Measurements from ENCODE around the gene PARD3.
"Not testable (repeated sequence)": the region's sequence is repeated elsewhere in the genome, so short reads cannot be mapped to it uniquely, and the experiment has no call there.

Gene PARD3

GRCh38 chr10:34797155-34797554 is 17.9 kb downstream of the PARD3 start:
- DNase-seq (ENCODE audit: low spot score), result no peak

- DNase-seq (ENCODE audit: low spot score), result no peak
Measured at GRCh38 chr10:34796133-34796532, 19.0 kb downstream of the PARD3 start.

GRCh38 chr10:34795334-34795733 is 19.8 kb downstream of the PARD3 start:
- no peak for DNase-seq (ENCODE audit: low spot score)

- DNase-seq (ENCODE audit: low spot score), result no peak
Measured at GRCh38 chr10:34794835-34795234, 20.3 kb downstream of the PARD3 start.

GRCh38 chr10:34793581-34793980 is 21.5 kb downstream of the PARD3 start:
- not testable (repeated sequence) for DNase-seq (ENCODE audit: low spot score)

- DNase-seq (ENCODE audit: low spot score), result no peak
Measured at GRCh38 chr10:34792881-34793280, 22.2 kb downstream of the PARD3 start.

- DNase-seq (ENCODE audit: low spot score), result no peak
Measured at GRCh38 chr10:34791947-34792346, 23.1 kb downstream of the PARD3 start.

- no peak for DNase-seq (ENCODE audit: low spot score)
Measured at GRCh38 chr10:34791228-34791627, 23.9 kb downstream of the PARD3 start.

- no peak for DNase-seq (ENCODE audit: low spot score)
Measured at GRCh38 chr10:34789966-34790506, 25.1 kb downstream of the PARD3 start.

GRCh38 chr10:34786464-34786863 is 28.6 kb downstream of the PARD3 start:
- no peak for DNase-seq (ENCODE audit: low spot score)

- DNase-seq (ENCODE audit: low spot score), result no peak
Measured at GRCh38 chr10:34781711-34782110, 33.4 kb downstream of the PARD3 start.

GRCh38 chr10:34780818-34781380 is 34.2 kb downstream of the PARD3 start:
- DNase-seq (ENCODE audit: low spot score), result no peak

GRCh38 chr10:34778237-34778636 is 36.9 kb downstream of the PARD3 start:
- DNase-seq (ENCODE audit: low spot score), result no peak

- DNase-seq (ENCODE audit: low spot score), result no peak
Measured at GRCh38 chr10:34776090-34776690, 38.9 kb downstream of the PARD3 start.

GRCh38 chr10:34775044-34775637 is 40.0 kb downstream of the PARD3 start:
- DNase-seq (ENCODE audit: low spot score), result no peak

GRCh38 chr10:34773636-34774630 is 41.2 kb downstream of the PARD3 start:
- DNase-seq (ENCODE audit: low spot score), result no peak

GRCh38 chr10:34771525-34771924 is 43.6 kb downstream of the PARD3 start:
- no peak for DNase-seq (ENCODE audit: low spot score)

GRCh38 chr10:34771106-34771505 is 44.0 kb downstream of the PARD3 start:
- DNase-seq (ENCODE audit: low spot score), result no peak

GRCh38 chr10:34769899-34770298 is 45.2 kb downstream of the PARD3 start:
- DNase-seq (ENCODE audit: low spot score), result no peak

GRCh38 chr10:34768972-34769330 is 46.1 kb downstream of the PARD3 start:
- DNase-seq (ENCODE audit: low spot score), result no peak

- no peak for DNase-seq (ENCODE audit: low spot score)
Measured at GRCh38 chr10:34768261-34768971, 46.7 kb downstream of the PARD3 start.

Data from hematopoietic multipotent progenitor cell treated with erythropoietin and hydrocortisone succinate and interleukin-3 and kit ligand, for 17 days (in vitro differentiated cells).